ENCODE data around the gene RPS2.

RPS2 gene

DNA sequence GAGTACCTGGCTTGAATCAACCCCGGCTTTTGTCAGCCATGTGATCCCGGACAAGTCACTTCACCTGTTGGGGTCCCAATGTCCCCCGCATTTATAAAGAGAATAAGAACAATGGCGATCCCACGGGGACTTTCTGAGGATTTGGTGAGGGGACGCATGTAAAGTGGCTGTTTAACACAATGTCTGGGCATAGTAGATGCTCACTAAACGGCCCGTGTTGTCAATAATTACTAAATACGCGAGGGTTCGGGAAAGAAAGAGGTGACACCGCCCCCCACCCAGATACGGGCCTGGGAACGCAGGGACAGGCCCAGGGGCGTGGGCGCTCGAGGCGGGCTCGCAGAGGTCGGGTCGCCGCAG, 26.9 kb upstream of the RPS2 start:
- Mint-ChIP-seq H3K4me1 (peaks cover 18% of the 10 kb centered on the region), H3K4me3 (peak overlapping the region; percentile 90), H3K27me3 (no peaks in the 10 kb centered on the region), H3K36me3 (peaks cover 4% of the 10 kb centered on the region), H3K27ac (peak overlapping the region; percentile 95), H3K9me3 (no peaks in the 10 kb centered on the region)
- ATAC-seq (ENCODE audit: low read depth), result no peak
- peak in 1 of 2 donors; percentile 25 for DNase-seq (ENCODE audit: low spot score in 2 of 2)

DNA sequence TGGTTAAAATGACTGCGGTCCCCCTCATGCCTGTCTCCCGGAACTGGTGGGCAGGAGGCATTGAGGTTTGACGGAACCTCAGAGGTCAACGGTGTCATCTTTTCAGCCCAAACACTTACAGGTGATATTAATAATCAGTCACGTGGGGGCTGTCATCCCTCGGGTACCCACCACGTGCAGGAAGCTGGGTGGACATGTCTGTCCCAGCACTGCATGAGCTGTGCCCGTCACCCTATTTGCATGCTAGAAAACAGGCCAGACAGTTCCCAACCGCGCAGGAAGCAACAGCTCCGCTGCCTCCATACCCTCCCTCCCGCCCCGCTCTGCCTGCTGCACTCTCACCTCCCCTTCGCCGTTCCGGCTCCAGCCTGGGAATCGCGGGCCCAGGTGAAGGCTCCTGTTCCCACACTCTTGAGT, 26.5 kb upstream of the RPS2 start:
- Mint-ChIP-seq H3K4me3 (peak overlapping the region; percentile 90), H3K9me3 (no peaks in the 10 kb centered on the region), H3K27ac (peak overlapping the region; percentile 95), H3K27me3 (no peaks in the 10 kb centered on the region), H3K4me1 (peaks cover 18% of the 10 kb centered on the region), H3K36me3 (peaks cover 8% of the 10 kb centered on the region)
- DNase-seq (ENCODE audit: low spot score in 2 of 2) (peak; percentile 66 to 71), ATAC-seq (ENCODE audit: low read depth) (peak; percentile 59)

DNA sequence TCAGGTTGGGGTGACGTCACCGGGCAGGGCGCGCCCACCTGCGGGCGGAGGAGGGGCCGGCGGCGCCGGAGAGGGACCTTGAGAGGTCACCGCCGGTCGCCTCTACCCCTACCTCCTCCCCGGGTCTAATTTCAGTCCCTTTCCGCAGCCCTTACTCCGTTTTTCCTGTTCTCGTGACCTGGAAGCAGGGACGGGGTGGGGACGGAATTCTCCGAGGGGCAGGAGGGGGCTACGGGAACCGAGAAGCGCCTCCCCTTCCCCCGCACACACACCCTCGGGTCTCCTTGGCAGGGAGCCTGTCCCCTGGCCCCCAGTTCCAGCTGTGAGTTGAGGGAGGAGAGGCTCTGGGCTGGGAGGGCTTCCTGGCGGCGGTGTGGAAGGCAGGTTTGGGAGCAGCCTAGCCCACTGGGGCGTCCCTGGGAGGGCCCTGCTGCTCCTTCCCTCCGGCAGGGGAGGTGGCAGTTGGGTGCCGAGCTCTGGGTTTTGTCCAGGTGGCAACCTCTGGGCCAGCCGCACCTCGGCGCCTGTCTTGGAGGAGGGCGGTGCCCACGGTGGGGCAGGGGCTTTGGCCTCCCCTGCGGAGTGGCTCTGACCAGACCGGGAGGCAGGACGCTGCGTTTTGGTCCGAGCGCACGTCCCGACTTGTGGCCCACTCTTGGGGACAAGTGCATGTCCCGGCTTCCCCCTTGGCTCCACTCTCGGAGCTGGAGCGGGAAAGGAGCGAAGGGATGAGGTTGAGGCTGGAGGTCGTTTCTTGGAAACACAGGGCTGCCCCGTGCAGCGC, 25.9 kb upstream of the RPS2 start:
- H3K4me3 Mint-ChIP-seq, result peak overlapping the region; percentile 90
- H3K4me1 Mint-ChIP-seq, result peaks cover 18% of the 10 kb centered on the region
- H3K27me3 Mint-ChIP-seq, result no peaks in the 10 kb centered on the region
- H3K36me3 Mint-ChIP-seq, result peaks cover 10% of the 10 kb centered on the region
- peak overlapping the region; percentile 95 for H3K27ac Mint-ChIP-seq
- H3K9me3 Mint-ChIP-seq, result no peaks in the 10 kb centered on the region
- ATAC-seq (ENCODE audit: low read depth), result peak; percentile 13
- DNase-seq (ENCODE audit: low spot score in 2 of 2), result peak; percentile 57 to 71

DNA sequence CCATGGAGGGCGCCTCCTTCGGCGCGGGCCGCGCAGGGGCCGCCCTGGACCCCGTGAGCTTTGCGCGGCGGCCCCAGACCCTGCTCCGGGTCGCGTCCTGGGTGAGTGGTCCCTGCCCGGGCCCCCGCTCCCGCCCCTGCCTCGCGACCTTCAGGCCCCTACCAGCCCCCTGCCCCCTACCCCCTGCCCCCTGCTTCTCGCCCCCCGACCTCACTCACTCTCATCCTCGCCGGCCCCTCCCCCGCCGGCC, 25.4 kb upstream of the RPS2 start:
- no peak for DNase-seq (ENCODE audit: low spot score in 2 of 2)
- H3K36me3 Mint-ChIP-seq, result peaks cover 10% of the 10 kb centered on the region
- H3K9me3 Mint-ChIP-seq, result no peaks in the 10 kb centered on the region
- no peak for ATAC-seq (ENCODE audit: low read depth)
- no peaks in the 10 kb centered on the region for H3K27me3 Mint-ChIP-seq
- H3K4me1 Mint-ChIP-seq, result peaks cover 18% of the 10 kb centered on the region
- H3K4me3 Mint-ChIP-seq, result peak overlapping the region; percentile 90
- peak overlapping the region; percentile 95 for H3K27ac Mint-ChIP-seq

DNA sequence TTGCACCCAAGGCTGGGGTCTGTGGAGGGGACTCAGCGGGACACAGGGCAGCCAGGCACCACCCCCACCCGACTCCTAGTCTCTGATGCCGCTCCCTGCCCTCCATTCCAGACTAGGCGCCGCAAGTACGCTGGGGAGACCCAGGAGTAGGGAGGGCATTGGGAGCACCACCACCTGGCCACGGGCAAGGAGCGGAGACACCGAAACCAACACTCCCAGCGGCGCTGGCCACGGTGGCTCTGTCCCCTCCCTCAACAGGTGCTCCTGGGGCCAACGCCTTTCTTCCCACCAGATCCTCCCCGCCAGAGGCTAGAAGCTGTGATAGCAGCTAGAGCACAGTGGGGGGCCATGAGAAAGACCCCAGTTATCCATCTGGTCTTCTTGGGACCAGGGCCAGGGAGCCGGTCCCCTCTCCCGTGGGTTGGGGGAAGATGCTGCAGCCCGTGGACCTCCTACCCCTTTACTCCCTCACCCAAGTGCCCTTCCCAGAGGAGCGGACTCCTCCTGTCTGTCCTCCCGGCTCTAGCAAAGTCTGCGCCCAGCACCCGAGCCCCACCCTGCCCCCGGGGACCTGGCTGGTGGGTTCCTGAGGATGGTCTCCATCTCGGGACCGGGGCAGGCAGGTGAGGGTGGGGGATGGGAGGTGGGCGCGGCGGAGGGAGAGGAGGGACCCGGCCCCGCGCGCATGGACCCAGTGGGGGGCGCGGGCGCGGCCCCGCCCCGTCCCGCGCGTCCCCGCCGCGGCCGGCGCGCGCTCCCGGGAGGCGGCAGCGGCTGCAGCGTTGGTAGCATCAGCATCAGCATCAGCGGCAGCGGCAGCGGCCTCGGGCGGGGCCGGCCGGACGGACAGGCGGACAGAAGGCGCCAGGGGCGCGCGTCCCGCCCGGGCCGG, 24.8 kb upstream of the RPS2 start, which contains the start of gene SYNGR3:
Gene SYNGR3, plus strand, starts transcription at position 762 of the 892 bp plus-strand sequence. CDS start 133 bp downstream, outside the sequence.
- no peak for ATAC-seq (ENCODE audit: low read depth)
- peak within 1 kb of the TSS; percentile 90 for H3K4me3 Mint-ChIP-seq
- peaks cover 22% of the 10 kb centered on the region for H3K4me1 Mint-ChIP-seq
- H3K27ac Mint-ChIP-seq, result peak within 1 kb of the TSS; percentile 95
- no peaks in the 10 kb centered on the region for H3K27me3 Mint-ChIP-seq
- H3K9me3 Mint-ChIP-seq, result no peaks in the 10 kb centered on the region
- peaks cover 10% of the 10 kb centered on the region for H3K36me3 Mint-ChIP-seq
- DNase-seq (ENCODE audit: low spot score in 2 of 2), result no peak

DNA sequence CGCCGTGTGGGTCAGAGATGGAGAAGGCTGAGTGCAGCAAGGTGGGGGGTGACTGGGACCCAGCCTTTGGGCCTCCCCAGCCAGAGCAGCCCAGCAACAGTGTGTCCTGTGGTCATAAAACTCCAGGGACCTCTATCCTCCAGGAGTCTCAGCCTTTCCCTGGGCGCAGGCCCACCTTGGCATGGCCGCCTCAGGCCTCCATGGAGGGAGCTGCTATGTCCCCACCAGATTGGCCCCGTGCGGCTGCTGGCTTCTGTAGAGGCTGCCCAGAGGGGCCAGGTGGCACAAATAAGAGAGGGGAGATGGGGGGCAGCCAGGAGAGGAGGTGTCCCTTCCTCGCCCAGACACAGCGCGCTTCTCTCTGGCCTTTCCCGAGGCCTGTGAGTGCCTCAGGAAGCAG, 22.6 kb upstream of the RPS2 start:
- no peak overlapping the region for H3K4me3 Mint-ChIP-seq
- H3K27ac Mint-ChIP-seq, result no peak overlapping the region
- DNase-seq (ENCODE audit: low spot score in 2 of 2) (no peak), ATAC-seq (ENCODE audit: low read depth) (no peak)
- H3K27me3 Mint-ChIP-seq, result peaks cover 6% of the 10 kb centered on the region
- peaks cover 10% of the 10 kb centered on the region for H3K36me3 Mint-ChIP-seq
- peaks cover 24% of the 10 kb centered on the region for H3K4me1 Mint-ChIP-seq
- H3K9me3 Mint-ChIP-seq, result no peaks in the 10 kb centered on the region

DNA sequence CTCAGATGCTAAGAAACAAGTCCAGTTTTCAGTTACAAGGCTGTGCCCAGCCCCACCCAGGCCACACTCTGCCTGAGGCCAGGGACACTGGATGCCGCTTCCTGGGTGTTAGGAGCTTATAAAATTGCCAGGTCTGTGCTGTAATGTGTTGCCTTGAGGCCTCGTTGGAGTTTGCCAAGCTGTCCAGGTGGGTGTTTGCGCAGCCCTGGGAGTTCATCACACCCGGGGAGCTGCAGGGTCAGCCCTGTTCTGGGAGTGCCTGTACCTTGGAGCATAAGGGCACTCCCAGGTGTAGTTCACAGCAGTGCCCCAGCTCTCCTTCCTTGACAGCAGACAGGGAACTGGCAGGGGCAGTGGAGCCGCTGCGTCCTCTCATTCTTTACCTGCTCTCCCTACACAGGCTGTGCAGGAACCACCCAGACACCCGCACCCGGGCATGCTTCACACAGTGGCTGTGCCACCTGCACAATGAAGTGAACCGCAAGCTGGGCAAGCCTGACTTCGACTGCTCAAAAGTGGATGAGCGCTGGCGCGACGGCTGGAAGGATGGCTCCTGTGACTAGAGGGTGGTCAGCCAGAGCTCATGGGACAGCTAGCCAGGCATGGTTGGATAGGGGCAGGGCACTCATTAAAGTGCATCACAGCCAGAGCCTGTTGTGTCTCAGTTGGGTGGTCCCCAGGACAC, 21.0 kb upstream of the RPS2 start:
- DNase-seq (ENCODE audit: low spot score in 2 of 2) (no peak), ATAC-seq (ENCODE audit: low read depth) (no peak)
- H3K4me1 Mint-ChIP-seq, result peaks cover 19% of the 10 kb centered on the region
- H3K36me3 Mint-ChIP-seq, result peaks cover 10% of the 10 kb centered on the region
- peaks cover 9% of the 10 kb centered on the region for H3K27me3 Mint-ChIP-seq
- no peaks in the 10 kb centered on the region for H3K9me3 Mint-ChIP-seq
- peak overlapping the region; percentile 78 for H3K4me3 Mint-ChIP-seq
- no peak overlapping the region for H3K27ac Mint-ChIP-seq

DNA sequence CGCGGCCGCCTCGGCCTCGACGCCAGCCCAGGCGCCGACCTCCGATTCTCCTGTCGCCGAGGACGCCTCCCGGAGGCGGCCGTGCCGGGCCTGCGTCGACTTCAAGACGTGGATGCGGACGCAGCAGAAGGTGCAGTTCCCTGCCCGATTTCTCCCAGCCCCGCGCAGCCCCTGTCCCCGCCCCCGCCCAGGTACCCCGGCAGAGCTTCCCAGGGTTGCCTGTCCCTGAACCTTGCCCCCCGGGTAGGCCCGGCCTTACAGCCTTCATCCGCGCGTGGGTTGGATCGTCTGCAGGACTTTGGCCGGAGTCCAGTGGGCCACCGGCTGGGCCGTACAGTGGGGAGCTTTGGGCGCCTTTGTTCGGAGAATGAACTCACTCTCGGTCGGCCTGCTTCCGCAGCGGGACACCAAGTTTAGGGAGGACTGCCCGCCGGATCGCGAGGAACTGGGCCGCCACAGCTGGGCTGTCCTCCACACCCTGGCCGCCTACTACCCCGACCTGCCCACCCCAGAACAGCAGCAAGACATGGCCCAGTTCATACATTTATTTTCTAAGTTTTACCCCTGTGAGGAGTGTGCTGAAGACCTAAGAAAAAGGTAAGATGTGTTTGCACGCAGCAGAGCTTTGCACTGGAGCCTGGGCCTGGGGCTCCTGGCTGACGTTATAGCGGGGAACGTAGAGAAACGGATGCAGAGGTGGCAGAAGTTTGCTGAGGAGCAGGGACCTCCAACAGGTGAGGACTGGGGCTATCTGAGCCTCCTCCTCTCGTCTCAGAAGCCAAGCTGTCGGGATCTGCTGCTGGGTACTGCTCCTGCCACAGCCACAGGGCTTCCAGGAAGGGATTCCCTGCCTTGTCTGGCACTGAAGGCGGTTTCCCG, 20.0 kb upstream of the RPS2 start:
- H3K27me3 Mint-ChIP-seq, result peaks cover 9% of the 10 kb centered on the region
- ATAC-seq (ENCODE audit: low read depth), result peak; percentile 25

DNA sequence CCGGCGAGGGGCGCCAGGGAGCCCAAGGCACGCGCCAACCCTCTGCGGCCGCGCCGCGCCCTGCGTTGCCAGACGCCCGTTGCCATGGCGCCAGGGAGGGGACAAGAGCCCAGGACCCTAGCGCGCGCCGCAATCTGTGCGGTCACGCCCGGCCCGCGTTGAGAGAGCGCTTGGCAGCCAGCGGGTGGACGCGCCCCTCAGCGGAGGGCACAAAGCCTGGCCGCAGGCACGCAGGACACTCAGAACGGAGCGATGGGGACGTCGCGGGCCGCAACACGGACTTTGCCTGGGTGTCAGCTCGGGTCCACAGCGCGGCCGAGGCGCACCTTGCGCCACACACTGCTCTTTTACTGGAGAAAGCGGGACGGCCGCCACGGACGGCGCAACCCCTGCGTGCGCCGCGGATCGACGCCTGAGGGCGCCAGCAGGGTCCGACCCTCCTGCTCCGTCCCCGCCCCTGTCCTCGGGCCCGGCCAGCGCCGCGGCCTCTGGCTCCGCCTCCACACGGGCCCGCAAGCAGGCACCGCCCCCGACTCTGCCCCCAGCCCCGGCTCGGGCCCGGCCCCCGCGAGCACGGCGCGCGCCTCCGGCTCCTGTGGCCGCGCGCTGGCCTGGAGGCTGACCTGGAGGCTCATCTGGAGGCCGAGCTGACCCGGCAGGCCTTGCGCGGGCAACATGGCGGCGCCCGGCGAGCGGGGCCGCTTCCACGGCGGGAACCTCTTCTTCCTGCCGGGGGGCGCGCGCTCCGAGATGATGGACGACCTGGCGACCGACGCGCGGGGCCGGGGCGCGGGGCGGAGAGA, 19.1 kb upstream of the RPS2 start, which contains the start of gene GFER:
Gene GFER, plus strand, starts transcription at position 650 of the 803 bp plus-strand sequence. Its CDS starts 26 bp downstream, at position 676.
- Mint-ChIP-seq H3K27ac (peak within 1 kb of the TSS; percentile 74), H3K36me3 (peaks cover 12% of the 10 kb centered on the region), H3K27me3 (peaks cover 9% of the 10 kb centered on the region), H3K4me3 (peak within 1 kb of the TSS; percentile 80), H3K4me1 (peaks cover 15% of the 10 kb centered on the region), H3K9me3 (no peaks in the 10 kb centered on the region)
- DNase-seq (ENCODE audit: low spot score in 2 of 2), result peak; percentile 53 to 74
- ATAC-seq (ENCODE audit: low read depth), result peak; percentile 62

More for the DNA sequence above, 20.0 kb upstream of the RPS2 start:
- Mint-ChIP-seq H3K4me3 (peak overlapping the region; percentile 78), H3K4me1 (peaks cover 19% of the 10 kb centered on the region), H3K9me3 (no peaks in the 10 kb centered on the region), H3K36me3 (peaks cover 10% of the 10 kb centered on the region), H3K27ac (peak overlapping the region; percentile 74)
- no peak for DNase-seq (ENCODE audit: low spot score in 2 of 2)

DNA sequence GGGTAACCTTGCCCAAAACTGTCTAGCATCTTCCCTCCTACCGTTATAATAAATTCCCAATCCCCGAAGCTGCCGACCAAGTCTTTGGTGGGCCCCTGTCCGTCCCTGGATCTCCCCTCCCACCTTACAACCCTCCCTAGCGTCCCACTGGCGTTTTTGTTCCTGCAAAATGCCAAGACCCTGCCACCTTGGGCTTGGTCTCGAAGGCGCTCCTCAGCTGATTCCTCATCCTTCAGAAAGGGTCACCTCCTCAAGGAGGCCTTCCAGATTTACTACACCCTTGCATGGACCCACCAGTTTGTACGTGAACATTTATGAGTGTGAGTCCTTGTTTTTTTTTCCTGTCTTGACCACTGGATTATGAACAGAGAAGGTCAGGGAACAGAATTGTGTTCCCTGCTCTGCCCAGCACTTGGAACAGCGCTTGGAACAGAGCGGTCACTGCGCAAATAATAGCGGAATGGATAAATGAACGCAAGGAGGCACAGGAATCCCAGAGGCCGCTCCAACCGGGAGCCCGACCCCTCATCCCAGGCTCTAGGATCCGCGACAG, 18.4 kb upstream of the RPS2 start:
- Mint-ChIP-seq H3K4me1 (peaks cover 13% of the 10 kb centered on the region), H3K27ac (no peak overlapping the region), H3K4me3 (peak overlapping the region; percentile 80), H3K36me3 (peaks cover 15% of the 10 kb centered on the region), H3K27me3 (peaks cover 9% of the 10 kb centered on the region), H3K9me3 (no peaks in the 10 kb centered on the region)
- DNase-seq (ENCODE audit: low spot score in 2 of 2) (no peak), ATAC-seq (ENCODE audit: low read depth) (no peak)

DNA sequence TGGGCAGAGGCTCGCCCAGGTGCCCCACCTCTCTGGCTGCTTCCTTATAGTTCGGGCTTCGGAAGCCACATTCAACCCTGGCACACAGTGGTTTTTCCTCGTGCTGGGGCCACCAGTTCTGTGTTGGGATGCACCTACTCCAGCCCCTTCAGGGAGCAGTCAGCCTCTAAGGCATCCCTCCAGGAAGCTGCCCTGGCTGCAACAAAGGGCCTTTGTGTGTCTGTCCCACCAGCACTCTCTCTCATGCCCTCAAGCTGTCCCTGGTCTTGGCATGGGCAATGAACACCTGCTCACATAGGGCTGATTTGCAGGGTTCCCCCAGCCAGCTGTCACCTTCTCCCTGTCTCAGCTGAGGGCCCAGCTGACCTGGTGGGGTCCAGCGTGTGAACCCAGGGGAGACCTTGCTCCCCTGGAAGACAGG, 17.4 kb upstream of the RPS2 start:
- DNase-seq (ENCODE audit: low spot score in 2 of 2), result no peak
- no peaks in the 10 kb centered on the region for H3K9me3 Mint-ChIP-seq
- no peak overlapping the region for H3K27ac Mint-ChIP-seq
- no peak overlapping the region for H3K4me3 Mint-ChIP-seq
- peaks cover 22% of the 10 kb centered on the region for H3K36me3 Mint-ChIP-seq
- no peak for ATAC-seq (ENCODE audit: low read depth)
- peaks cover 11% of the 10 kb centered on the region for H3K27me3 Mint-ChIP-seq
- peaks cover 13% of the 10 kb centered on the region for H3K4me1 Mint-ChIP-seq

DNA sequence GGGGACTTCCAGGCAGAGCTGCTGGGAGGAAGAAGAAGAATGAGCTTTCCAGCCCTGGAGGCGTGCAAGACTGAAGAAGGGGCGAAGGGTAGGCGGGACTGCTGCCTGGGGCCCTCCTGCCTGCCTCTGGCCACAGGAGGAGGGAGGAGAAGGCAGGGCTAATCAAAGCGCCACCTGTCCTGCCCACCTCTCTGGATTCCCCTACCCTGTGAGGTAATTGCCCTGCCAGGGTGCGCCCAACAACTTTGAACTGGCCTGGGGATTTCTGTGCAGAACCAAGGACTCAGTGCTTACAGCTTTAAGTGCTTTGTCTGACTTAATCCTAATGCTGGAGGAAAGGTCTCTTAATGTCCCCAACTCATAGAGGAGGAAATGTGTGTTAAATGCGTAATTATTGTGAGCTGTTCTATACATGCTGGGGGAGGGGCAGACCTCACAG, 16.8 kb upstream of the RPS2 start, which contains the start of gene NOXO1:
Gene NOXO1, minus strand, starts transcription at position 72 of the 439 bp plus-strand sequence. CDS start 290 bp downstream, outside the sequence.
- ATAC-seq (ENCODE audit: low read depth) (peak; percentile 53), DNase-seq (ENCODE audit: low spot score in 2 of 2) (no peak)
- H3K4me3 Mint-ChIP-seq, result peak within 1 kb of the TSS; percentile 14
- peaks cover 13% of the 10 kb centered on the region for H3K4me1 Mint-ChIP-seq
- peak within 1 kb of the TSS; percentile 15 for H3K27ac Mint-ChIP-seq
- H3K36me3 Mint-ChIP-seq, result peaks cover 16% of the 10 kb centered on the region
- H3K9me3 Mint-ChIP-seq, result no peaks in the 10 kb centered on the region
- H3K27me3 Mint-ChIP-seq, result peaks cover 11% of the 10 kb centered on the region

Data from memory B cell (primary cell).